HG03097 (cell line): ENCODE data around the gene ZNF528.

Experiments
- ATAC-seq: cut with Tn5 transposase; IDR thresholded peaks from one replicate; pipeline ENCODE4 v1.9.1; 2021; ENCODE audit not compliant: unreplicated experiment, low FRiP score

ZNF528 gene

DNA sequence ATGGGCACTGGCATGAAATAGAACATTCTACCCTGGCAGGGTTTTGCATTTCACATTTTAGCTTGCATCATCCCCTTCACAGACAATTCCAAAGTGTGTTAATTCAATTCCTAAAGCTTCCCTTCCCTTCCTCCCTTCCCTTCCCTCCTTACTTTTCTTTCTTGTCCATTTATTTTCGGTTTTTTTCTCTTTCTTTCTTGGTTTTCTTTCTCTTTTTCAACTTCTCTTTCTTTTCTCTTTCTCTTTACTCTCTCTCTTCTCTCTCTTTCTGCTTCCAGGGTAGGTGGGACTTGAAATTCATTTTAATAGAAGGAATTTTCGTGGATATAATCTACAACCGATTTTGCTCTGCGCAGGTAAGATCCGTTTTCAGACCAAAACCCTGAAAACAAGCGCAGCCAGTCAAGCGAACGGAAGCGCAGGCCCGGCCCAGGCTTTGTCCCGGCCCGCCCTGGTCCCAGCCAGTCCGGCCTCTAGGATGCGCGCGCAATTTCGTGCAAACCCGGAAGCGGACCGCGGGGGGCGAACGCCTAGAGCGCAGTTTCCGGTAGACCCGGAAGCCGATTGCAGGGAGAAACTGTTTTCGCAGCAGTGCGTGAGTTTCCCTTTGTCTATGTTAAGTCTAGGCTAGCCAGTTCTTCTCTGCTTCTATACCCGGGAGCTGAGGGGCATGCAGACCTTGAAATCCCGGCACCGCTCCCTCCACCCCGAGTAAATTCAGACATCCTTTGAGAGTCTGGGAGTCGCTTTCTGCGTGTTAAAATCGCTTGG, at the start of gene ZNF528:
TSS of gene ZNF528 (plus strand) at position 540 of the 771 bp plus-strand sequence. CDS start 4,165 bp downstream, outside the sequence.
- ATAC-seq, result peak; percentile 89

DNA sequence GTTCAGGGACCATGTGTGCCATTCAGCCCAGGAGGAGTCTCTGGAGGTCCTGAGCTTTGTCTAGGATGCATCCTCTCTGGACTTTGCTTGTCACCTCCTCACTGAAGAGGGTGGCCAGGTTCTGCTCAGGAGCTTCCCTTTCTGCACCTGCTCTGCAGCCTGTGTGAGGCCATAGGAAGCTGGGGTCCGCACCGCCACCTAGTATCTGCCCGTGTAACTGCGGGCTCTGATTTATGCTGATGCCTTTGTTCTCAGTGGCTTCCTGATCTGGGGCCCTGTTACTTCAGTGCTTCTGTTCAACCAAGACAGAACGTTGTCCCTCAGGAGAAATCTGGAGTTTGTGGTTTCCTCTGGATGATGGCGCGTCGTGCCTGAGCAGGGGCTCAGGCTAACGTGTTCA, 46.1 kb upstream of the ZNF528 start:
- no peak for ATAC-seq

DNA sequence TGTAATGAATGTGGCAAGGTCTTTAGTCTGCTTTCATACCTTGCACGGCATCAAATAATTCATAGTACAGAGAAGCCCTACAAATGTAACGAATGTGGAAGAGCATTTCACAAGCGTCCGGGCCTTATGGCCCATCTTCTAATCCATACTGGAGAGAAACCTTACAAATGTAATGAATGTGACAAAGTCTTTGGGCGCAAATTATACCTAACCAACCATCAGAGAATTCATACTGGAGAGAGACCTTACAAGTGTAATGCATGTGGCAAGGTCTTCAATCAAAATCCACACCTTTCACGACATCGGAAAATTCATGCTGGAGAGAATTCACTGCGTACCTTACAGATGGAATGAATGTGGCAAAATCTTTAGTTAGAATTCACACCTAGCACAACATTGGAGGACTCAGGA, 31.2 kb upstream of the ZNF528 start:
- ATAC-seq, result no peak

DNA sequence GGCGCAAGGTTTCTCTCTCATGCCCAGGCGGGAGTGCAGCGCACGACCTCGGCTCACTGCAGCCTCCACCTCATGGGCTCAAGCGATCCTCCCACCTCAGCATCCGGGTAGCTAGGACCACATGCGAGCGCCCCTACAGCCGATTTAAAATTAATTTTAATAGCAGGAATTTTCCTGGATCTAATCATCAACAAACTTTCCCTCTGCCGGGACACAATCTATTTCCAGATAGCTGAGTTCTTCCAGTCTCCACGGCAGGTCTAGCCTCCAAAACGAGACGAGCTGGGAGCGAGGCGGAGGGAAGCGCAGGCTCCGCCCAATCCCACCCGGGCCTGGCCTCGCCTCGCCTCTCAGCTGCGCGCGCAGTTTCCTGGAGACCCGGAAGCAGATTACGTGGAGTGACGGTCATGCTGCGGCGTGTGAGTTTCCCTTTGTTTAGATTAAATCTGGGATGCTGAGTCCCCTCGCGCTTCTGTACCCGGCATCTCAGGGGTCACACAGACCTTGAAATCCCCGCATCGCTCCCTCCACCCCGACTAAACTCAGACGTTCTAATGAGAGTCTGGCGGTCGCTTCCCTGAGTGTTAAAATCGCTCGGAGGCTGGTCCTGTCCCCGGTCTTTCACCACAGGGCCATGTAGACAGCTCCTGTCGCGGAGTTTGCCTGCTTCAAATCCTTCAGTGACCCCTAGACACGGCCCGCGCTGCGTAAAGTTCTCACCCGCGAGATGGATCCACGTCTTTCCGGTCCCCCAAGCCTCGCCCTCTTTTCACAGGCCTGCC, 27.9 kb upstream of the ZNF528 start, which contains the start of gene ZNF880:
TSS of gene ZNF880 (plus strand) at position 365 of the 782 bp plus-strand sequence. CDS start at position 408, 43 bp downstream.
- peak; percentile 73 for ATAC-seq

DNA sequence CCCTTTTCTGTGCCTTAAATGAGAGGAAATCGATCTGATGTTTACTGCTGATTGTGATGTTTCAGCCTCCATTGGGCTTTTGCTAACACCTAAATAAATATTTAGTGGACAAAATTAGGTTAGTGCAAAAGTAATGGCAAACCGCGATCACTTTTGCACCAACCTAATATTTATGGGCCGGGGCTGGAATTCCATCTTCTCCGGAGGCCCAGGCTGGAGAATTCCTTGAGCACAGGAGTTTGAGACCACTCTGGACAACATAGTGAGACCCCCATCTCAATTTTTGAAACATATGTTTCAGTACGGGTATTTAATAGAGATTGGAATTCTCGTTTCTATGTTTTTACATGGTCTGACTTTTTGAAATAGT, 27.3 kb upstream of the ZNF528 start:
- no peak for ATAC-seq

DNA sequence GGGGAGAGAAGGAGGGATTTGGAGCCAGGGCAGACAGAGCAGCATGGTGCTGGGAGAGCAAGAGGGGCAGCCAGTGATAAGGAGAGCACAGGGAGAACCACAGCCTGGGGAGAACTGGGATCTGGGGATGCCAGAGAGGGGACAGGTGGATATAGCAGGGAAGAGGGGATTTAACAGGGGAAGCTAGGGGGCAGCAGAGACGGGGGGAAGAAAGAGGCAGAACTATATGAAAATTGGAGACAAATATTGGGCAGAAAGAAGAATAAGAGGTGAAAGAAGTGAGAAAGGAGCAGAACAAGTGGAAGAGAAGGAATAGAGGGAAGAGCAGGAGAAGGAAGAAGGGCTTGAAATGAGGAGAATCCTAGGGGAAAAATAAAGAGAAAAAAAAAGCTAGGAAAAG, 6.5 kb upstream of the ZNF528 start:
- ATAC-seq, result no peak

DNA sequence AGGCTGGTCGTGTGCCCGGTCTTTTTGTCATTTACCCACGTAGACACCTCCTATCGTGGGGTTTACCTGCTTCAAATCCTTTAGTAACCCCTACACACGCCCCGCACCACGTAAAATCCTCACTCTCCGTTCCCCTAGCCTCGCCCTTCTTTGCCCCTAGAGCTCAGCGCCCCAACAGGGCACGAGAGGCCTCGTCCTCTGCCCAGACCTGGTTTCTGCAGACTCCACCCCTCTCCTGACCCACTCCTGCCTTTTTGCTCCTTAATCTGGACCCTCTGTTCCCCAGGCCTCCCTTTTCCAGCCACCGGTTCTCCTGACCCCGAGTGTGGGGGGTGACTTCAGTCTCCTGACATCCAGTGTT, 412 bp downstream of the ZNF528 start:
- ATAC-seq, result no peak

DNA sequence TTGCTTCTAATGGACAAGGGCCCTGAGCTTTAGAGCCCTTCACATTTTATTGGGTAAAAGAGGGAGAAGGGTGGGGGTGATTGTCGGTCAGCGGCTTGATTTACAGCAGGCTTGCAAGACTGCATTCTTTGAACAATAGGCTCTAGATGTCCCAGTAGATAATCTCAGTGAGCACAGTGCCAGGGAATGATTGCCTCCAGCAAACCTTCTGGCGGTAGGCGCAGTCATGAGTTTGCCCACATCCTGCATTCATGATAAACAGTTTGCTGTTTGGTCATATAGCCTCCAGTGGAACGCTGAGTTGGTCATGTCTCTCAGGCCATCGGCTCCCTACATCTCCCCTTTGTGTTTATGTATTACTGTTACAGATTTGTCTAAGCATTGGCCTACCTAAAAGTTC, 12.6 kb downstream of the ZNF528 start:
- ATAC-seq, result no peak

DNA sequence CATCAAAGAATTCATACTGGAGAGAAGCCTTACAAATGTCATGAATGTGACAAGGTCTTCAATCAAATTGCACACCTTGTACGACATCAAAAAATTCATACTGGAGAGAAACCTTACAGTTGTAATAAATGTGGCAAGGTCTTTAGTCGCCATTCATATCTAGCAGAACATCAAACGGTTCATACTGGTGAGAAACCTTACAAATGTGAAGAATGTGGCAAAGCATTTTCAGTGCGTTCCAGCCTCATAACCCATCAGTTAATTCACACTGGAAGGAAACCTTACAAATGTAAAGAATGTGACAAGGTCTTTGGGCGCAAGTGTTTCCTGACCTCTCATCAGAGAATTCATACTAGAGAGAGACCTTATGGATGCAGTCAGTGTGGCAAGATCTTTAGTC, 18.1 kb downstream of the ZNF528 start:
- no peak for ATAC-seq

DNA sequence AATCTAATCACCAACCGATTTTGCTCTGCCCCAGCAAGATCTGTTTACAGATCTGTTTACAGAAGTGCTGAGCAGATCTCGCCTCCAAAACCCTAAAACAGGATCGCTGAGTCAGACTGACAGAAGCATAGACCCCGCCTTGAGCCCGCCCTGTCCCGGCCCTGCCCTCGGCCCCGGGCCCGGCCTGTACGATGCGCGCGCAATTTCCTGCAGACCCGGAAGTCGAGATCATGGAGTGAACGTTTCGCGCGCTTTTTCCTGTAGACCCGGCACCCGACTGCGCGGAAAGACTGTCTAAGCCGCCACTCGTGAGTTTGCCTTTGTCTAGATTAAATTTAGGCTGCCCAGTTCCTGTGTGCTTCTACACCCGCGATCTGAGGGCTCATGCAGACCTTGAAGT, 31.3 kb downstream of the ZNF528 start, which contains the start of gene ZNF534:
TSS of gene ZNF534 (plus strand) at position 212 of the 400 bp plus-strand sequence. CDS start 2,327 bp downstream, outside the sequence.
- ATAC-seq, result no peak

DNA sequence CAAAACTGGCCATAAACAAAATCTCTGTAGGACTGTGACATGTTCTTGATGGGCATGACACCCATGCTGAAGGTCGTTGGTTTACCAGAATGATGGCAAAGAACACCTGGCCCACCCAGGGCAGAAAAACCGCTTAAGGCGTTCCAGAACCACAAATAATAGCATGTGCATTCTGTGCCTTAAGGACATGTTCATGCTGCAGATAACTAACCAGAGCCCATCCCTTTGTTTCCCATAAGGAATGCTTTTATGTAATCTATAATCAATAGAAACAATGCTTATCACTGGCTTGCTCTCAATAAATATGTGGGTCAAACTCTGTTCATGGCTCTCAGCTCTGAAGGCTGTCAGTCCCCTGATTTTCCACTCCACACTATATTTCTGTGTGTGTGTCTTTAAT, 44.5 kb downstream of the ZNF528 start:
- no peak for ATAC-seq

DNA sequence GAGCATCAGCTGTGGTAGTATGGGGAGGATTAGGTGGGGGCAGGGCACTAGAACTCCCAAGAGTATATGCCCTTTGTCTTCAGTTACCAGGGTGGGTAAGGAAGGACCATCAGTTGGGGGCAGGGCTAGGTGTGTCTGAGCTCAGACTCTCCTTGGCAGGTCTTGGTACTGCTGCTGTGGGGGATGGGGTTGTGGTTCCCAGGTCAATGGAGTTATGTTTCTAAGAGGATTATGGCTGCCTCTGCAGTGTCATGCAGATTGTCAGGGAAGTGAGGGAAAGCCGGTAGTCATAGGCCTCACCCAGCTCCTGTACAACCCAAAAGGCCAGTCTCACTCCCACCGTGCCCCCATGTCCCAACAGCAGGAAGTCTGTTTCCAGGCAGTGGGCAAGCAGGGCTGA, 46.9 kb downstream of the ZNF528 start:
- no peak for ATAC-seq

DNA sequence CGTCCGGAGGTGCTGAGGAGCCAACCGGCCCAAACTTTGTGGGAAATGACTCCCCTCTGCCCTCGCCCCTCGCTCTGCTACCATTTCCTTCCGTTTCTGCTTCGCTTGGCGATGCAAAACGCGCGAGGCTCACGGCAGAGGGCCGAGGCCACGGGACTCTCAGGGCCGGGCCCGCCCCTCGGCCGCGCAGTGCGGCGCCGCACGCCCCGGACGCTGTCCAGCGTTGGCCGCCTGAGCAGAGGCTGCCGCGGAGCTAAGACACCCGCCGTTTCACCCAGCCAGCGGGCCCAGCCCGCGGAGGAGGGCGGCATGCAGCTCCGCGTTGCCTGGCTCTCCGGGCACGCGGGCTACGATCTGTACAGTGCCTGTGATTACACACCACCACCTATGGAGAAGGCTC, 53.6 kb downstream of the ZNF528 start:
- ATAC-seq, result no peak

DNA sequence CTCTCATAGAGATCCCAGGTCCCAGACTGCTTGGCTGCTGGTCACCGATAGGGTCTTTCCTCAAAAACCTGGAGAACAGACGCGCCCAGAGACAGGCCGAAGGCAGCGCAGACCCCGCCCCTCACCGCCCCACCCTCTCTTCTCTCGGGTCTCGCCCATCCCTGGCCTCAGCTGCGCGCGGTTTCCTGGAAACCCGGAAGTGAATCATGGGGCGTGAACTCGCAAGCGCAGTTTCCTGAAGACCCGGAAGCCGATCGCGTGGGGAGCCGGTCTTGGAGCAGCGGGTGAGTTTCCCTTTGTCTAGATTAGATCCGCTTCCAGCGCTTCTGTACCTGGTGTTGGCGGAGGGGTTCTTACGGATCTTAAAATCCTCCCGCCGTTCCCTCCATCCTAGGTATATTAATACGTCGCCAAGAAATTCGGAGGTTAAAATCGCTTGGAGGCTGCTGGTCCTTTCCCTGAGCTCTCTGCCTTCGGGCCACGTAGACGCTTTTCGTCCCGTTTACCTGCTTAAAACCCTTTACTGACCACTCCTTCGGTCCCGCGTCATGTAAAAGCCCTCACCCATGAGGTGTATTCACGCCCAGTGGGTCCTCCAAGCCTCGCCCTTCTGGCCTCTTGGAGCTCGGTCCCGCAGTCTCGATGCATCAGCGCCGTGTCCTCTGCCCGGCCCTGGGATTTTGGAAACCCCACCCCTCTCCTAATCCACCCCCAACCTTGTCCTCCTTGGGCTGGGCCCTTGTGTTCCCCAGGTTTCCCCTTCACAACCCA, 55.9 kb downstream of the ZNF528 start, which contains the start of gene ZNF578:
TSS of gene ZNF578 (plus strand) at position 230 of the 771 bp plus-strand sequence. CDS start 48,293 bp downstream, outside the sequence.
- ATAC-seq, result no peak

DNA sequence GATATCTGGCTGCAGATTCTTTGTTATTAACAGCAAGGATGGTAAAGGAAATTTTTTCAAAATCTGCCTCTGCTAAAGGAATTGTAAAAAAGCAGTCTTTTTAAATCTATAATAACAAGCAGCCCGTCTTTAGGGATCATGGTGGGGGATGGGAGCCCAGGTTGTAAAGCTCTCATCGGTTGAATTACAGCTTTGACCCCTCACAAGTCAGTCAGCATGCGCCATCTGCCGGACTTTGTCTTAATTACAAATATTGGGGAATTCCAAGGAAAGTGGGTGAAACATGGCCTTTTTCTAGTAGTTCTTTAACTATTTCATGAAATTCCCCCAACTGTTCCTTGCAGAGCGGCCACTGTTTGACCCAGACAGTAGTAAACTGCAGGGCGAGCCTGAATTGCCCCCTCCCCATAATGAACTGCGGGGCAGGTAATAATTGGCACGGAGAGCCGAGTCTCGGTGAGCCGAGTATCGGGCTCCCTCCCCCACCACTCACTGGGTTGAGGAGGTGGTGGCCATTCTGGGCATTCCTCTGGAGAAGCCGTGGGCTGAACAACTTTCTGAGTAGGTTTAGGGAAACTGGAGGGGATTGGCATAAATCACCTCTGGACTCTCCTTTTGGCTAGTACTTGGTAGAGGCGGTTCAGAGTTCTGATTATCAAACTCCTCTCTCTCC, 67.3 kb downstream of the ZNF528 start:
- ATAC-seq, result no peak
